Activated T-cell treated with anti-CD3 and anti-CD28 coated beads for 1 hour (primary cell): ENCODE results near the gene EXOC1.
A peak's percentile ranks its signal among the peaks of the same experiment; 100 is the strongest.
"Not testable (repeated sequence)": the region's sequence is repeated elsewhere in the genome, so short reads cannot be mapped to it uniquely, and the experiment has no call there.

Experiments
- DNase-seq: peaks from one replicate; pipeline ENCODE4 v3.0.0-alpha.2; 2020; ENCODE audit warnings: low read depth

Gene EXOC1, protein sequence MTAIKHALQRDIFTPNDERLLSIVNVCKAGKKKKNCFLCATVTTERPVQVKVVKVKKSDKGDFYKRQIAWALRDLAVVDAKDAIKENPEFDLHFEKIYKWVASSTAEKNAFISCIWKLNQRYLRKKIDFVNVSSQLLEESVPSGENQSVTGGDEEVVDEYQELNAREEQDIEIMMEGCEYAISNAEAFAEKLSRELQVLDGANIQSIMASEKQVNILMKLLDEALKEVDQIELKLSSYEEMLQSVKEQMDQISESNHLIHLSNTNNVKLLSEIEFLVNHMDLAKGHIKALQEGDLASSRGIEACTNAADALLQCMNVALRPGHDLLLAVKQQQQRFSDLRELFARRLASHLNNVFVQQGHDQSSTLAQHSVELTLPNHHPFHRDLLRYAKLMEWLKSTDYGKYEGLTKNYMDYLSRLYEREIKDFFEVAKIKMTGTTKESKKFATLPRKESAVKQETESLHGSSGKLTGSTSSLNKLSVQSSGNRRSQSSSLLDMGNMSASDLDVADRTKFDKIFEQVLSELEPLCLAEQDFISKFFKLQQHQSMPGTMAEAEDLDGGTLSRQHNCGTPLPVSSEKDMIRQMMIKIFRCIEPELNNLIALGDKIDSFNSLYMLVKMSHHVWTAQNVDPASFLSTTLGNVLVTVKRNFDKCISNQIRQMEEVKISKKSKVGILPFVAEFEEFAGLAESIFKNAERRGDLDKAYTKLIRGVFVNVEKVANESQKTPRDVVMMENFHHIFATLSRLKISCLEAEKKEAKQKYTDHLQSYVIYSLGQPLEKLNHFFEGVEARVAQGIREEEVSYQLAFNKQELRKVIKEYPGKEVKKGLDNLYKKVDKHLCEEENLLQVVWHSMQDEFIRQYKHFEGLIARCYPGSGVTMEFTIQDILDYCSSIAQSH

DNA sequence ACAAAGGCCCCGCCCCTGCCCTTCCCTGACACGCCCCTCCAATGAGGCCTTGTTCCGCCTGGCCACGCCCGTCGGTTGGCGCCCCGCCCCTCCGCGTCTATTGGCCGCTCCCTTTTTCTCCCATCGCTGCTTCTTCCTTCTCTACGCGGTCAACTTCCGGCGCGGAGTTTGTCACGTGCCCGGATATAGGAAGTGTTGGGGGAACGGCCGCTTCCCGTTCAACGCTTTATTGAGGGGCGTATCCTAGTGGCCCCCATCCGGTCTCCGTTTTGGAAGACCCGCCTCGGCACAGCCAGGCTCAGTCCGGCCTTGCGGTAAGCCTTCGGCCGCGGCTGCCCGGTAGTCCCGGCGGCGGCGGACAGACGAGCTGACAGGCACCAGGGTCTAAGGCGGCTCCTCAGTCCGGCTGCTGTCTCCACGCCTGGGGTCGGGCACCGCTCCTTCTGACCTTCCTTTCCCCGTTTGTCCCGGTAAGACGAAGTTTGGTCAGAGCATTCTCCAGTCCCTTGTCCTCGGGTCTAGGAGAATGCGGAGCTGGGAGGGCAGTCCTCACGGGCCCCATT lies at the start of gene EXOC1:
TSS of gene EXOC1 (plus strand) at position 165 of the 563 bp plus-strand sequence. CDS start 4,676 bp downstream, outside the sequence.
- peak; percentile 97 for DNase-seq

DNA sequence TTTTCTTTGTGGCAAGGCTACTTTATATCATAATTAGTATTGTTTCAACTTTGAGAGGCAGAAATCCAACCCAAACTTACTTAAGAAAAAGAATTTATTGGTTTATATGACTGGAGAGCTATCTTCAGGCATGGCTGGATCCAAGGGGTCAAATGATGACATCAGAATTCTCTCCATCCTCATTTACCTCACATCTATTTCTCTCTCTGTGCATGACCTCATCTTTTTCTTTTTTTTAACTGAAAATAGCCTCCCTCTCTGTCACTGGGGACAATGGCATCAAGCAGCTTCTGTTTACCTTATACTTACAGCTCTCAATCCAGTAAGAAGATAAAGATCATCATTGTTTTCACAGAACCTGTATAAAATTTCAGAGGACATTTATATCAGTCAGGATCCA lies 45.9 kb upstream of the EXOC1 start:
- DNase-seq, result no peak

DNA sequence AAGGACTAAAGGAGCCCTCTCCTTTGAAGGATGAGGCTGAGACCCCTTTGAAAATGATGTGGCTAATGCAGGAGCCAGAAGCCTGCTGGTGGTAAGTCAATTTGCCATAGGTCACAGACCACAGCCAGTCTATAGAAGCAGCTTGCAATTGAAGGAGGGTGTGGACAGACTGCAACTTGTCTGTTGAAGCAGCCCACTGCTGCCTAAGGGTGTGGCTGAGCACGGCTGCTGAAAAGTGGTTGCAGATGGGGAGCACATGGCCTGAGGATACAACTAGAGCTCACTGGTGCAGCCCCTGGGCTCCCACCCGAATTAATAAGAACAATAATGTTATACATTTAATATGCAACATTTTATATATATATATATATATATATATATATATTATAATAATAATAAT lies 45.3 kb upstream of the EXOC1 start:
- DNase-seq, result no peak

DNA sequence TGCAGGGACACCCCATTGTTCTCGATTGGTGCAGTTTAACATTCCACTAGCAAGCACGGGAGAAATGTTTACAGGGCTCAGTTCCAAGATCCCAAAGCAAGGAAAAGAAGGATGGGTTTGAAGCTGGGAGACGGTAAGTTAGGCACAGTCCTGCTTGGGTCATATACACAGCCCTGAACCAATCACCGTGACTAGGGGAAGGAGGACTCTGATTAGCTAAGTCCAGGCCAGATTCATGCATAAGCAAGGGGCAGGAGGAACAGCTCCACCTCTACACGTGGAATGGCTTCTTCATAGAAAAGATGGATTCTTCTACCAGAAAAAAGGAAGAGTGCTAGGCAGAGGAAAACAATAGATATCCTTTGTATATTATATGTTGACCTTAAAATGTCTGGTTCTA lies 44.8 kb upstream of the EXOC1 start:
- no peak for DNase-seq

DNA sequence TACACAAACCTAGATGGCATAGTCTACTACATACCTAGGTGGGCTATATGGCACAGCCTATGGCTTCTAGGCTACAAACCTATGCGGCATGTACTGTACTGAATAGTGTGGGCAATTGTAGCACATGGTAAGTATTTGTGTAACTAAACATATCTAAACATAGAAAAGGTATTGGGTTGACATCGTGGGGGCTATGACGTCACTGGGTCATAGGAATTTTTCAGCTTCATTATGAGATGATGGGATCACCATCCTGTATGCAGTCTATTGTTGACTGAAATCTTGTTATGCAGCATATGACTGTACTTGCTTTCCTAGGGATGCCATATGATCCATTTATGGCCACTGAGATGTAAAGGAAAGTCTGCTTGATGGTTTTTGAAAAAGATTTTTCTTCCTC lies 35.8 kb upstream of the EXOC1 start:
- no peak for DNase-seq

DNA sequence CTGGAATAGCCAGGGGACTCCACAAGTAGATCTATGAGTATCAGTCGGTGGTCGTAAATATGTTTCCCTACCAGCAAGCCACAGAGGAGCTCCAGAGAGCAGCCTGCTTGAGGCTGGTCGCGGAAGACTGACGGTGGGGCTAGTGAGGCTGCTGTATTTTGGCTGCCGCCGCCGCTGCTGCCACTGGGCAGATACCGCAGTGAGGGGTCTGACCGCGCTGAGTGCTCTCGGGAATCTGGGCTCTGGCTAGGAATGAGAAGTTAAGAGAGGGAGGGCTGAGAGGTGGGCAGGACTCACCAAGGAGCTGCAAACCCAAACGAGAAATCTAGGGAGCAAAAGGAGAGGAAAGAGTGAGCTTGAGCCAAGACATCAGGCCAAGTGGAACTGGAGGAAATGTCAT lies 33.8 kb upstream of the EXOC1 start, which contains the start of gene EXOC1L:
TSS of gene EXOC1L (plus strand) at position 157 of the 400 bp plus-strand sequence. CDS start at position 394, 237 bp downstream.
- DNase-seq, result no peak

DNA sequence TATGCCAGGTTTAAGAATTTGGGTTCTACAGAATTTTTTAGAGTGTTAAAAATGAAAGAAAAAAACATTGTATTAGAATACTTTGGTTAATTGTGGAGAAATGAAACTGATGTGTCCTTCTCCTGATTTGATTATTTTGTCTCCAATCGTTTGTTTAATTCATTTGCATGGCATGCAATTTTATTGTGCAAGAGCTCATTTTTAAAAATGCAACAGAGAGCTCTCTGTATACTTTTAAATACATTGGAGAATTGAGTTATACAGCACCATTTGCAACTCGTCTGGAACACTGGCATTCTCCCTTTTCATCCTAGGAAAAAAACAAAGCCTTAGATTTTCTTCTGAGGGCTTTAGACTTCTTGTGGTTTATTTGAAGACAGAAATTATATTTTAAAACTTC lies 33.2 kb upstream of the EXOC1 start:
- DNase-seq, result no peak

DNA sequence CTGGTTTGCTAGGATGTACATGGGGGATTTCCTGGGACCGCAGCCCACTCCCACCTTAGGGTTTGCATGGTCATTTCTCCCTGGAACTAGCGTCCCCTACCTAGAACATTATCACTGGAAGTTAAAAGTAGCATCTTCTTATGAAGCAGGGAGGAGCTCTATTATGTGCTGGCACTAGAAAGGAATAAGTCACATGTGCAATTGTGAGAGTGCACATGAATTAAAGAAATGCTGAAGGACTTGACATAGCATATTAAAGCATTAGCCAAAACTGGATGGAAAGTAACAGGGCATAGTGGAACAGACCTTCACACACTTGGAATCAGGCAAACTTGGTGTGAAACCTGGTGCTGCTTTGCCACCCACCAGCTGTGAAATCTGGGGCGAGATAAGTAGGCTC lies 31.1 kb upstream of the EXOC1 start:
- DNase-seq, result no peak

DNA sequence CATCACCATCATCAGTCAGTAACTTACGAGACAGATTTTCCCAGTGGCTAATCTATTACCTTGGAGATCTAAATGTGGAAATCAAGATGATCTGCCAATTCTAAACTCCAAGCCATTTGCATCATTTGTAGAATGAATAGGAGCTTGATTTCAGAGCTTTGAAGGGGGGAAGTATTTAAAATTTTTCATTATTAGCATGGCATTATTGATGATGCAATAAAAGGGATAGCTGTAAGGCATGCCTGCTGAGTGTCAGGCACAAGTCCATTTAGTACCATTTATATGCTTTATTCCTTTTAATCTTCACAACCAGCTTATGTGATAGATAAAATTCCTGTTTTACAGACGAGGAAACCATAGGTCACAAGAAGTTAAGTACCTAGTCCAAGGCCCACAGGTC lies 28.6 kb upstream of the EXOC1 start:
- no peak for DNase-seq

DNA sequence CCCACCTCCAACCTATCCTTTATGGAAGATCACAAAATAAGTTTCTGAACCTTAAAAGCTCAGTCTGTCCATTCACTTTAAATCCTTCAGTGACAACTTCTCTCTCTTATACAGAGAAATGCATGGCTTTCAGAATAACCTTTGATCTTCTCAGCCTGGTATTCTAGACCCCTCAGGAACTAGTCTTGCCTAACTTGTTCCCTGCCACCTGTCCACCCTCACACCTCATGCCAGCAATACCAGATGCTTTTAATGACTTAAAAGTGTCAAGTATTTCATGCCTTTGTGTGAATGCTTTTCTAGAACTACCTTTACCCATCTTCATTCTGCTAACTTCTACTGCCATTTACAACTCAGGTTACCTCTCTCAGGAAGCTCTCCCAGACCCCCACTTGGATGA lies 26.5 kb upstream of the EXOC1 start:
- DNase-seq, result no peak

DNA sequence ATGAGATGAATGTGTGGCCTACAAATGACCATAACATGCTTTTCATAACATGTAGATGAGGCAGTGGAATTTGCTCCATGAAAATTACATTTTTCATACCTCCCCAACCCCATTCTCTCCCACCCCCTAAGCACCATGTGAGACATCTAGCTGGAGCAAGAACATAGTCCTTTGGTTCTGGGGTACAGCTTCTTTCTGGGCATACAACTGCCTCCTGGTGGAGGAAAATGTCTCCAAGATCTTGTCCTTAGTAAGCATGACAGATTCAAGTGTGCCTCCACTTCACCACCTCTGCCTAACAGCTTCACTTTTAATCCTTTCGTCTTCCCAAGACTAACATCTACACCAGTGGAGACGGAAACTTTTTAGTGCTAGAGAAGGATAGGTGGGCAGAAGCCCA lies 25.9 kb upstream of the EXOC1 start:
- no peak for DNase-seq

DNA sequence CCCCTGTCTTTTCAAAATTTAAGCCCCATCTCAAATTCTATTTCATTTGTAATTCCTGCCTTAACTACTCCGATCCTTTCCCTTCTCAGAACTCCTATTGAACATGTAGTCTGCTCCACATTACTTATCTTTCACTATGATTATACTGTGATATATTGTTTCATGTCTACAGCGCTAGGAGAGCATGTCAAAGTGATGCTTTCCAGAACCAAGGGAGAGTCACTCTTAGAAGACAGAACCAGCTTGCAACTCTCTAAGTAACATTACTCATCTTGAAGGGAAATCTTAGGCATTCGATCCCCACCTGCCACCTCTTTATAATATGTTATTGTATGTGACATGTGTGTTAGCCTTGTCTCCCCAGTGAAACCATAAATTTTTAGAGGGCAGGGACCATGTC lies 23.4 kb upstream of the EXOC1 start:
- DNase-seq, result no peak

DNA sequence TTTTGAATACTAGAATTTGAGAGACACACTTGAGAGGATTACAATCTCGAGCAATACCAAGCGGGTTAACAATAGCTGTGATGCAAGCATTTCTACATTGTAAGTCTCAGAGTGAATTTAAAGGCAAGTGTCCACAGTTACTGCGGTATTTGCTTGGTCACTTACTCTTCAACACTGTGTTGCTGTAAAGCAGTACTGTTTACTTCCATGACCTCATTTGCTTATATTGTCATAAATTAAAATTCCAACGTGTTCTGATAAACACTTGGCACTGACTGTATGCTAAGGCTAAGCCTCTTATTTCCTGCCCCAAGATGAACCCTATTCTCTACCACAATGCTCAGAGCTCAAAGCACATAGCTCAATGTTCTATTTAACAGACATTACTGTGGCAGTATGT lies 22.7 kb upstream of the EXOC1 start:
- no peak for DNase-seq

DNA sequence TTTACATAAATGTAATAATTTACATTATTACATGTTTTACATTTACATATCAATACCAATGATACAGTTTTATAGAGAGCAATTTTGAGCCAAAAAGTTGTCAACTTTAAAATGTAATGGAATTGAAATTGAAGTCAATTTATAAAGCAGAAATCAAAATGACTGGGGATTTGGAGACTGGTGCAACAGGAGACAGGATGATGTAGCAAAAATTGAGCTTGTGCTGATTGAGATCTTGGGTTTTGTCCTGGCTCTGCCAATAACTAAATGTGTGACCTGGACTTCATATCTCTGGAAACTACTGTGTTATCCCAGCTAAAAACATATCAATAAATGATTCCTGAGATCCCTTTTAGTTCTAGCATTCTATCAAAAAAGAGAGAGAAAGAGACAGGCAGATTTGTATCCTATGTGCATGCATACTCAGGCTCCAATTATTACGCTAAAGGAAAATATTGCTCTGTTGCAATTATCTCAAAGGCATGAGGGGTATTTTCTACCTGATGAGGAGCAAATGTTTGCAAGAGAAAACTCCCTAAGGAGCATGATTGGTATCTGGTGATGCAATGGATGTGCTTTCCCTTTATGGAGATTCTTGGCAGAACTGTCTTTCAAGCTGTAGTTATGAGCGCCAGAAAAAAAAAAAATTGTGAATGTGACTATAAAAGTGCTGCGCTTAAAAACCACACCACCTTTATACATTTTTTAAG lies 19.2 kb upstream of the EXOC1 start:
- no peak for DNase-seq

DNA sequence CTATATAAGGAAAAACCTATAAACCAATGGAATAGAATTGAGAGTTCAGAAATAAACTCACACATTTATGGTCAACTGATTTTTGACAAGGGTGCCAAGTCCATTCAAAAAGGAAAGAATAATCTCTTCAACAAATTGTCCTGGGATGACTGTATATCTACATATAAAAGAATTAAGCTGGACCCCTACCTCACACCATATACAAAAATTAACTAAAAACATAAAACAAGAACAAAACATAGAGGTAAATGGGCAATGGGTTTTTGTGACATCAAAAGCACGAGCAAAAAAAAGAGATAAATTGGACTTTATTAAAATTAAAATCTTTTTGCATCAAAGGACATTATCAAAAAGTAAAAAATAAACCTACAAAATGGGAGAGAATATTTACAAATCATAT lies 15.5 kb upstream of the EXOC1 start:
- no peak for DNase-seq

DNA sequence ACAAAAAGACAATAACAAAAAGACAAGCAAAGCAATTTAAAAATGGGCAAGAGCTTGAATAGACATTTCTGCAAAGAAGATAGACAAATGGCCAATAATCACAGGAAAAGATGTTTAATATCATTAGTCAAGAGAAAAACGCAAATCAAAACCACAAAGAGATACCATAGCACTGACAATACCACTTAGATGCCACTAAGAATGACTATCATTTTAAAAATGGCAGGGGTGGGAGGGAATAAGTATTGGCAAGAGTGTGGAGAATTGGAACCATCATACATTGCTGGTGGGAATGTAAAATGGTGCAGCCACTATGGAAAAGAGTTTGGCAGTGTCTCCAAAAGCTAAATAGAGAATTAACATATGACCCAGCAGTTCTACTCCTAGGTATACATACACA lies 15.1 kb upstream of the EXOC1 start:
- DNase-seq, result no peak

DNA sequence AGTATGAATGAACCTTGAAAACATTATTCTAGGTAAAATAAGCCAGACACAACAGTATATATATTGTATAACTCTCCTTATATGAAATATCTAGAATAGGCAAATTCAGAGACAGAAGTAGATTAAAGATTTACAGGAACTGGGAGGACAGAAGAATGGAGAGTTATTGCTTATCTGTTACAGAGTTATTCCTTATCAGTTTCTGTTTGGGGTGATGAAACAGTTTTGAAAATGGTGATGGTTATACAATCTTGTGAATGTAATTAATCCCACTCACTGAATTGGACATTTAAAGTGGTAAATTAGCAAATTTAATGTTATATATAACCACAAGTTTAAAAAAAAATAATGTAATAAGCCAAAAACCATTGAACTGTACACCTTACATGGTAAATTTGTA lies 14.5 kb upstream of the EXOC1 start:
- DNase-seq, result no peak

DNA sequence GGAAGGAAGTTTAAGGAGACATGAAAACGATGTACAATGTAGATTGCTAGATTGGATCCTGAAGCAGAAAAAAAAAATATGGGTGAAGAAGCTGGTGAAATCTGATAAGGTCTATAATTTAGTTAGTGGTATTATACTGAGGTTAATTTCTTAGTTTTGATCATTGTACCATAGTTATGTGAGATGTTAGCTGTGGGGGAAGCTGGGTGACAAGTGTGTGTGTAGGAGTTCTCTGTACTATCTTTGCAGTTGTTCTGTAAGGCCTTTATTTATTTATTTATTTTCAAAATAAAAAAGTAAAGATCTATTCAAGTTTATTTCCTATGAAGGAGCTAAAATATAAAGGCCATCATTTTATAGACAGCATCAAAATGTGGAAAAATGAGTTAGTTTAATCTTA lies 12.5 kb upstream of the EXOC1 start:
- no peak for DNase-seq

DNA sequence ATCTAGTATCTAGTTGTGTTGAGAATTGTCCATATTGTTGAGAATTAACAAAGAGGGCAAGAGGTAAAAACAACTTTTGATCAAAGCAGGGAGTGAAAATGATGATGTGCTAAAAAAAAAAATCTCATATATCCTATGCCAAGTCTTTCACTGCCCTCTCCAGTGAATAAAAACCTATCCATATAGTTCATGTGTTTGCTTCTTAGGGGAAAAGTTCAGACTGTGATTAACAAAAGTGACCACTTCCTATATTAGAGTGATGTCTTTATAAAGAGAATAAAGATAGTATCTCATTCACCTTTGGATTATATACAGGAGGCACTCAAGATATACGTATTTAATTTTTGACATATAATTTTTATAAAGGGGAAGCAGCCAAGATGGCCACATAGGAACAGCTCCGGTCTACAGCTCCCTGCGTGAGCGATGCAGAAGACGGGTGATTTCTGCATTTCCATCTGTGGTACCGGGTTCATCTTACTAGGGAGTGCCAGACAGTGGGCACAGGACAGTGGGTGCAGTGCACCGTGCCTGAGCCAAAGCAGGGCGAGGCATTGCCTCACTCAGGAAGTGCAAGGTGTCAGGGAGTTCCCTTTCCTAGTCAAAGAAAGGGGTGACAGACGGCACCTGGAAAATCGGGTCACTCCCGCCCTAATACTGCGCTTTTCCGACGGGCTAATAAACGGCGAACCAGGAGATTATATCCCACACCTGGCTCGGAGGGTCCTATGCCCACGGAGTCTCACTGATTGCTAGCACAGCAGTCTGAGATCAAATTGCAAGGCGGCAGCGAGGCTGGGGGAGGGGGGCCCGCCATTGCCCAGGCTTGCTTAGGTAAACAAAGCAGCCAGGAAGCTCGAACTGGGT lies 11.8 kb upstream of the EXOC1 start:
- not testable (repeated sequence) for DNase-seq

DNA sequence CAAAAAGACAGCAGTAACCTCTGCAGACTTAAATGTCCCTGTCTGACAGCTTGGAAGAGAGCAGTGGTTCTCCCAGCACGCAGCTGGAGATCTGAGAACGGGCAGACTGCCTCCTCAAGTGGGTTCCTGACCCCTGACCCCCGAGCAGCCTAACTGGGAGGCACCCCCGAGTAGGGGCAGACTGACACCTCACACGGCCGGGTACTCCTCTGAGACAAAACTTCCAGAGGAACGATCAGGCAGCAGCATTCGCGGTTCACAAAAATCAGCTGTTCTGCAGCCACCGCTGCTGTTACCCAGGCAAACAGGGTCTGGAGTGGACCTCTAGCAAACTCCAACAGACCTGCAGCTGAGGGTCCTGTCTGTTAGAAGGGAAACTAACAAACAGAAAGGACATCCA lies 11.1 kb upstream of the EXOC1 start:
- DNase-seq, result not testable (repeated sequence)

DNA sequence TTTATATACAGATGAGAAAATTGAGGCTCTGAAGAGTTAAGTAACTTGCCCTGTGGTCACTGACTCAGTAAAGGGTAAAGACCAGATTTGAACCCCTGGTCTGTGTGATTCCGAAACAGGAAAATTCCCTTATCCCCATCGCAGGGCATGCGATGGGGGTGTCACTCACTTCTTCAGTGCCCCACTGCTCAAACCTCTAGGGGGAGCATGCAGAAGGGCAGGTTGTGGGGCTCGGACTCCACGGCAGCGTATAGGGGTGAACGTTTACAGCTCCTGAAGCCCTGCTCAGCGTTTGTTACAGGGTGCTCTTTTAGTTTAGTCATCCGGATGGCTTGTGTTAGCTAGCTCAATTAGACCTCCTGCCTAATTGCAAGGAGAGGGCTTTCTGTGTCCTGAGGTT lies 3.7 kb upstream of the EXOC1 start:
- no peak for DNase-seq
